Epidermal melanocyte (primary cell): ENCODE measurements around the gene TMEM202.
"Not testable (repeated sequence)": the region's sequence is repeated elsewhere in the genome, so short reads cannot be mapped to it uniquely, and the experiment has no call there.

Experiments
- DNase-seq: peaks from one replicate; pipeline ENCODE4 v3.0.0; 2011; ENCODE audit warnings: low spot score; ENCODE audit not compliant: insufficient read length

The TMEM202 gene

GRCh38 chr15:72402726-72403125 lies 4.6 kb downstream of the TMEM202 start:
- no peak for DNase-seq

GRCh38 chr15:72404356-72404755 lies 6.3 kb downstream of the TMEM202 start:
- DNase-seq, result no peak

GRCh38 chr15:72404841-72405240 lies 6.7 kb downstream of the TMEM202 start:
- no peak for DNase-seq

- no peak for DNase-seq
Observed at GRCh38 chr15:72406936-72407335, 8.8 kb downstream of the TMEM202 start.

GRCh38 chr15:72411111-72411510 lies 13.0 kb downstream of the TMEM202 start:
- no peak for DNase-seq

- no peak for DNase-seq
Observed at GRCh38 chr15:72411544-72411943, 13.4 kb downstream of the TMEM202 start.

GRCh38 chr15:72413337-72413736 lies 15.2 kb downstream of the TMEM202 start:
- DNase-seq, result not testable (repeated sequence)

- no peak for DNase-seq
Observed at GRCh38 chr15:72415304-72415703, 17.2 kb downstream of the TMEM202 start.

- DNase-seq, result not testable (repeated sequence)
Observed at GRCh38 chr15:72419768-72420167, 21.7 kb downstream of the TMEM202 start.

- no peak for DNase-seq
Observed at GRCh38 chr15:72420576-72420975, 22.5 kb downstream of the TMEM202 start.

GRCh38 chr15:72421484-72421883 lies 23.4 kb downstream of the TMEM202 start:
- no peak for DNase-seq

GRCh38 chr15:72423256-72423655 lies 25.2 kb downstream of the TMEM202 start:
- DNase-seq, result no peak

GRCh38 chr15:72426753-72427152 lies 28.6 kb downstream of the TMEM202 start:
- no peak for DNase-seq

GRCh38 chr15:72437650-72438316 lies 39.7 kb downstream of the TMEM202 start:
- no peak for DNase-seq

- not testable (repeated sequence) for DNase-seq
Observed at GRCh38 chr15:72442848-72443247, 44.7 kb downstream of the TMEM202 start.

- no peak for DNase-seq
Observed at GRCh38 chr15:72445426-72445825, 47.3 kb downstream of the TMEM202 start.

GRCh38 chr15:72450805-72451204 lies 52.7 kb downstream of the TMEM202 start:
- no peak for DNase-seq

GRCh38 chr15:72451224-72451623 lies 53.1 kb downstream of the TMEM202 start:
- no peak for DNase-seq

GRCh38 chr15:72456684-72457083 lies 58.6 kb downstream of the TMEM202 start:
- DNase-seq, result no peak
